ENCODE data around the gene ZNF598. TPM values are rescaled to one million over a fixed set of nuclear protein-coding genes. Genes with fewer than 3 reads are reported as not detected.
"Not testable (repeated sequence)": the region's sequence is repeated elsewhere in the genome, so short reads cannot be mapped to it uniquely, and the experiment has no call there.

The ZNF598 gene
- total RNA-seq, 2 donors from 2014 or later = 45.6 to 49.5 TPM

- peaks cover 36% of the 10 kb centered on the region for H3K27me3 Mint-ChIP-seq (ENCODE audit: insufficient read depth)
- Histone ChIP-seq H3K9ac (ENCODE audit: extremely low read depth, low read length, poor library complexity, severe bottlenecking) (no peak overlapping the region), H3K4me3 (ENCODE audit: low read length) (no peak overlapping the region), H3K36me3 (ENCODE audit: control insufficient read depth, insufficient read depth, low read length) (no peaks in the 10 kb centered on the region), H3K9me3 (ENCODE audit: control insufficient read depth, low read length) (no peaks in the 10 kb centered on the region), H3K27me3 (ENCODE audit: control insufficient read depth, insufficient read depth, low read length, poor library complexity, severe bottlenecking) (peaks cover 28% of the 10 kb centered on the region), H3K4me1 (ENCODE audit: control insufficient read depth, insufficient read depth, low read length) (peaks cover 2% of the 10 kb centered on the region), H3K27ac (ENCODE audit: low read depth, low read length) (no peak overlapping the region)
- no peak overlapping the region for H3K4me3 Mint-ChIP-seq
- DNase-seq = no peak
- H3K36me3 Mint-ChIP-seq (ENCODE audit: low read depth) = no peaks in the 10 kb centered on the region
- H3K9me3 Mint-ChIP-seq = no peaks in the 10 kb centered on the region
- peaks cover 2% of the 10 kb centered on the region for H3K4me1 Mint-ChIP-seq
- no peak overlapping the region for H3K27ac Mint-ChIP-seq
- 86 to 92% methylated on average over 15 to 21 of the region's 24 CpGs for WGBS, 2 experiments (ENCODE audit: insufficient coverage in 1 of 2, insufficient read length in 1 of 2)
- no peak for TF ChIP-seq CTCF (conservative IDR thresholded peaks at IDR 0.05)
Observed at GRCh38 chr16:2015117-2015946, 5.7 kb upstream of the ZNF598 start.

- Mint-ChIP-seq H3K4me1 (peaks cover 7% of the 10 kb centered on the region), H3K27me3 (ENCODE audit: insufficient read depth) (peaks cover 20% of the 10 kb centered on the region), H3K9me3 (no peaks in the 10 kb centered on the region), H3K27ac (no peak overlapping the region), H3K36me3 (ENCODE audit: low read depth) (peaks cover 3% of the 10 kb centered on the region), H3K4me3 (no peak overlapping the region)
- Histone ChIP-seq H3K27ac (ENCODE audit: low read depth, low read length) (no peak overlapping the region), H3K36me3 (ENCODE audit: control insufficient read depth, insufficient read depth, low read length) (no peaks in the 10 kb centered on the region), H3K9me3 (ENCODE audit: control insufficient read depth, low read length) (no peaks in the 10 kb centered on the region), H3K4me1 (ENCODE audit: control insufficient read depth, insufficient read depth, low read length) (peaks cover 5% of the 10 kb centered on the region), H3K9ac (ENCODE audit: extremely low read depth, low read length, poor library complexity, severe bottlenecking) (no peak overlapping the region), H3K4me3 (ENCODE audit: low read length) (no peak overlapping the region), H3K27me3 (ENCODE audit: control insufficient read depth, insufficient read depth, low read length, poor library complexity, severe bottlenecking) (peaks cover 10% of the 10 kb centered on the region)
- no peak for DNase-seq
- WGBS, 2 experiments (ENCODE audit: insufficient coverage in 1 of 2, insufficient read length in 1 of 2) = 91 to 97% methylated on average over 15 of the region's 15 CpGs
- TF ChIP-seq CTCF (conservative IDR thresholded peaks at IDR 0.05) = no peak
Observed at GRCh38 chr16:2013527-2013926, 3.9 kb upstream of the ZNF598 start.

GRCh38 chr16:2011726-2012125, 2.1 kb upstream of the ZNF598 start:
- not testable (repeated sequence) for H3K4me3 Mint-ChIP-seq; H3K9me3 Mint-ChIP-seq; H3K9me3 ChIP-seq (ENCODE audit: control insufficient read depth, low read length); H3K27me3 ChIP-seq (ENCODE audit: control insufficient read depth, insufficient read depth, low read length, poor library complexity, severe bottlenecking); H3K36me3 Mint-ChIP-seq (ENCODE audit: low read depth); H3K4me3 ChIP-seq (ENCODE audit: low read length); H3K36me3 ChIP-seq (ENCODE audit: control insufficient read depth, insufficient read depth, low read length); H3K27ac Mint-ChIP-seq; H3K27me3 Mint-ChIP-seq (ENCODE audit: insufficient read depth); H3K9ac ChIP-seq (ENCODE audit: extremely low read depth, low read length, poor library complexity, severe bottlenecking); DNase-seq; H3K27ac ChIP-seq (ENCODE audit: low read depth, low read length)
- H3K4me1 ChIP-seq (ENCODE audit: control insufficient read depth, insufficient read depth, low read length) = peaks cover 18% of the 10 kb centered on the region
- 82 to 89% methylated on average over 7 to 9 of the region's 9 CpGs for WGBS, 2 experiments (ENCODE audit: insufficient coverage in 1 of 2, insufficient read length in 1 of 2)
- H3K4me1 Mint-ChIP-seq = peaks cover 15% of the 10 kb centered on the region

Measured in endodermal cell (in vitro differentiated cells).